ENCODE results near the gene PLD5.
"Not testable (repeated sequence)": the region's sequence is repeated elsewhere in the genome, so short reads cannot be mapped to it uniquely, and the experiment has no call there.

The PLD5 gene

DNA sequence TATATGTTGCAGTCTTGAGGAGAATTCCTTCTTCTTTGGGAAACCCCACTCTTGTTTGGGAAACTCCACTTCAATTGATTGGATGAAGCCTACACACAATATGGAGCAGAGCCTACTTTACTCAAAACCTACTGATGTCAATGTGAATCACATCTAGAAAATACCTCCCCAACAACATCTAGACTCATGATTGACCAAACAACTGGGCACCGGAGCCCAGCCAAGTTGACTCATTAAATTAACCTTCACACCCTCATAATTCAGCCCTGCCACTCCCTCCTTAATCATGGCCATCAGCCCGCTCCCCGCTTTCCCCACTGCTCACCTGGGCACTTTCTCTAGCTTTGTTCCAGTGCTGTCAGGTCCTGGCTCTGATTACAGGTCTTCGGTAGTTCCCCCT lies 317.5 kb downstream of the PLD5 start:
- no peak for DNase-seq

DNA sequence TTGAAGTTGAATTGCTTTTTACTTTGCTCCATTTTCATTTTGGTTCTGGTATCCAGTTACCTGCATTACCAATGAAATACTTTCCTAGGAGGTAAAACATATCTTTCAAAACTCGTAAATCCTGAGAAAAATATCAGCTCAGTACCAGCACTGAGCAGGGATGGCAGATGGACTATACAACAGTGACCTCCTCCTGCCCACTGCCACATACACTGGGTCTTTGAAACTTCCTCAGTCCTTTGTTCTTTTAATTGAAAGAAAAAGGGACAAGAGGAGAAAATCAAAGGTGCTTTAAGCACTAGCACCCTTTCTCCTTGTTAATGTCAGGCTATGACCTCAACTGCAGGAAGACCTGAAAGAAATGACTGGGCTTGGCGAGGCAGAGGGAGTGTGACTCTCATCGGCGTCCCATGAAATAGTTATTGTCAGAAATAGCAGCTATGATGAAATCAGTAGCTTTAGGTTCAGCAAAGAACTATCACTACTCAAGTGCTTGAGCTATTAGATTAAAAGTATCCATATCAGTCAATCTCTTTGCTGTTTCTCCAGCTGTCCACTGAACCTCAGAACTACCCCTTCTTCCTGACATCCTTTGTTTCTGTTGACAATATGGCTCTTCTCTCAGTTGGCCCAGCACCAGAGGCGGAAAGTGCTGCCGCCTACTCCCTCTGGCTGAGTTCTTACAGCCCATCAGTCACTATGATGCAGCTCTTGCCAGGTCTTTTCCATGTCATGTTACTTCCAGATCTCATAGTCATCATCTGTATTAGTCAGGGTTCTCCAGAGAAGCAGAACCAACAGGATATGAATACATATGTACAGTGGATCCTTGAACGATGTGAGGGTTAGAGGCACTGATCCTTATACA lies 318.6 kb downstream of the PLD5 start:
- no peak for DNase-seq

DNA sequence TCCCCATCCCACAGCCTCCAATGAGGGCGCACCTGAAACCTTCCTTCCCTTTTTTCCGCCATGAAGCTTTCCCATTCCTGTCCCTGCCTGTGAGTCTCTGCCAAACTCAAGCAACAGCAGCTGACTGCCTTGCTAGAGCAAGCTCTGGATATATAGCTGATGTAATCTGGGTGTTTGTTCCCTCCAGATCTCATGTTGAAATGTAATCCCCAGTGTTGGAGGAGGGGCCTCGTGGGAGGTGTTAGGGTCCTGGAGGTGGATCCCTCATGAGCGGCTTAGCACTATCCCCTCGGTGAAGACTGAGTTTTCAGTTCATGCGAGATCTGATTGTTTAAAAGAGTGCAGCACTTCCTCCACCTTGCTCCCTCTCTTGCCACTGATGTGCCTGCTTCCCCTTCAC lies 321.2 kb downstream of the PLD5 start:
- DNase-seq: no peak

- DNase-seq: no peak
Observed at GRCh38 chr1:242201090-242201489, 323.4 kb downstream of the PLD5 start.

DNA sequence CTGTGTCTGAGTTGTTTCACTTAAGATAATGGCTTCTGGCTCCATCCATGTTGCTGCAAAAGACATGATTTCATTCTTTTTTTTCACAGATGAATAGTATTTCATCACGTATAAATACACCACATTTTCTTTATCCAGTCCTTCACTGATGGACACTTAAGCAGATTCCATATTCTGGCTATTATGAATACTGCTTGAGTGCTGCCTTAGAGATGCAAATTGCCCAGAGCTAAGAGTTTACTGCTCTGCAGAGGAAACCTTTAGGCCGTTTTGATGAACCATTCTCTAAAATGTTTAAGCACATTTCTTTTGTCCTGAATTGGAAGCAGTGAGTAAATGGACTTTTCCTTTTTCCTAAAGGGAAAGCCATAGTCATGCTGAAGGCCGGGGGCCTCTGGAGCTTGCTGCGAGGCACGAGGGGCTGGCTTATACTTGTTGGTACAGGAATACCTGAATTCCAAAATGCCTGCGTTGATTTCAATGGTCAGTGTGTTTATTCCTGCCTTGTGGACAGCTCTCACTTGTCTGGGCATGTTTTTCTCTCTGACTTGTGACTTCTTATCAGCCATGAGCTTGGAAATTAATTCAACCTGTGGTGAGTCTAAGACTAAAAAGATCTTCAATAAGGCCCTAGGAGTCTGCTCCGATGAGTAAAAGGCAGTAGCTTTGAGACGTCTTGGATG lies 324.6 kb downstream of the PLD5 start:
- no peak for DNase-seq

GRCh38 chr1:242197907-242198820 lies 326.3 kb downstream of the PLD5 start:
- DNase-seq: no peak

DNA sequence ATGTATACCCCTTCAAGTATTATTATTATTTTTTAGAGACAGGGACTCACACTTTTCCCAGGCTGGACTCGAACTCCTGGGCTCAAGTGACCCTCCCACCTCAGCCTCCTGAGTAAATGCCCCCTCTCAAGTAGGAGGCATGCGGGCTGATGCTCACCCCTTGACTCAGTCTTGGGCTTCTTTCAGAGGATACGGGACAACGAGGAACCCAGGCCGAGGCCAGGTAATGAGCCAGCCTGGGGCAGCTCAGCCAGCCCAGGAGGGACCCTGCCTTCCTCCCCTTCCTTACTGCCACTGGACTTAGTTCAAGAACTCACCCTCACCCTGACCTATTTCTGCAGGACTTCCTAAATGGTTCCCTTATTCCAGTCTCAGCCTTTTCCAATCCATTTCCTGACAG lies 327.6 kb downstream of the PLD5 start:
- no peak for DNase-seq

- DNase-seq: no peak
Observed at GRCh38 chr1:242196101-242196500, 328.4 kb downstream of the PLD5 start.

- DNase-seq: no peak
Observed at GRCh38 chr1:242189591-242189990, 334.9 kb downstream of the PLD5 start.

- no peak for DNase-seq
Observed at GRCh38 chr1:242187816-242188215, 336.7 kb downstream of the PLD5 start.

- DNase-seq: no peak
Observed at GRCh38 chr1:242187171-242187570, 337.3 kb downstream of the PLD5 start.

- DNase-seq: no peak
Observed at GRCh38 chr1:242185731-242186130, 338.8 kb downstream of the PLD5 start.

DNA sequence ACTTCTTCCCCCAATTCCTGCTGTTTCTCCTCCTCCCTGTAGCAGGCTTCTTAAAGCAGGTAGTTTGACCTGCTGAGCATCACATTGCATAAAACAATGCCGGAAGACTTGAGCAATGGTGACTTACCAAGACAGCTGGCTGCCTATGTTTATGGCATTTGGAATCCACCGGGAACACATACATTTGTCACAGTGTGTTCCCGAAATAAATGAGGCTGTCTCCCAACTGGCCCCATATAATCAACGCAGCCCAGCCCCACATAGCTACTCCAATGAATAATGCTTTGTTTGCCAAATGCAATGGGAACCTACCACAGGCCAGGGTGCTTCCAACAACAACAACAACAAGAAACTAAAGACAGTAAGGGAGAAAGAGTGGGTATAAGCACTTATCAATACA lies 339.5 kb downstream of the PLD5 start:
- no peak for DNase-seq

DNA sequence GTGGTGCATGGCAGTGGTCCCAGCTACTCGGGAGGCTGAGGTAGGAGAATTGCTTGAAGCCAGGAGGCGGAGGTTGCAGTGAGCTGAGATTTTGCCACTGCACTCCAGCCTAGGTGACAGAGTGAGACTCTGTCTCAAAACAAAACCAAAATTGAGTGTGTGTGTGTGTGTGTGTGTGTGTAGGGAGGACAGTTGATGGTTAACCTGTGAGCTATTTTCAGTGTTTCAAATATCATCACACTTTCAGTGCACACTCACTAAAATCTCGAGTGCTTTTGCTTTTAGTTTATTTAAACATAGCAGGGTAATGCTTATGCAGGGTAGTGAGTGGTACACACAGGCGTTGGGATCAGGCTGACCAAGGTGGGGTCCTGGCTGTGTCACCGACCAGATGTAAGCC lies 344.7 kb downstream of the PLD5 start:
- not testable (repeated sequence) for DNase-seq

DNA sequence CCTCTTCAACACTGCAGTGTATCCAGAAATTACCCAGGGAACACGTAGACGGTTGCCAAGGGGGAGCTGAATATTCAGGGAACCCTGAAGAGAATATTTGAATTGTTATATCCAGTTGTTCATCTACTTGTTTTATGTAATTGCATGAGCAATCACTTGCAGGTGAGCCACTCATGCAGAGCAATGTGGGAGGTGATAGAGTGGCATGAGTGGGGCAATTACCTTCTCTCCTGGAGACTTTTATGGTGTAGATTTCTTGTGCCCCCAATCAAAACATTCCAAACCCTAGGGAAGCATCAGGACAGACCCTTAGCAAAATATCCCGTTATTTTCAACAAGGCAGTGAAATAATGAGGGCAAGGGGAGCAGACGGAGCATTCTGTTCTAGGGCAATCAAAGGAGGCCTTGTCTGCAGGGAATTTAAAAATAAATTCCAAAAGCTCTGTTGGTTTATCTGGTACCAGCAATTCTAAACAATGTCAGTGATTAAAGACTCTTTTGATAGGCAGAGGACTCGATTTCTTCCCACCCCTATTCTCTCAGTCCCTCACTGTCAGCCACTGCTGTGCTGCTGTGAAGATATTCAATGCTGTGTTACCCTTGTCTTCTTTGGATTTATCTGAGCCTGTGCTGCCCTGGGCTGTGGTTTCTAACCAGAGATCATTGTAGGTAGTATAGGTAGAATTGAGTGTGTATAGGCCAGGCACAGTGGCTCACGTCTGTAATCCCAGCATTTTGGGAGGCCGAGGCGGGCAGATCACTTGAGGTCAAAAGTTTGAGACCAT lies 345.4 kb downstream of the PLD5 start:
- no peak for DNase-seq

DNA sequence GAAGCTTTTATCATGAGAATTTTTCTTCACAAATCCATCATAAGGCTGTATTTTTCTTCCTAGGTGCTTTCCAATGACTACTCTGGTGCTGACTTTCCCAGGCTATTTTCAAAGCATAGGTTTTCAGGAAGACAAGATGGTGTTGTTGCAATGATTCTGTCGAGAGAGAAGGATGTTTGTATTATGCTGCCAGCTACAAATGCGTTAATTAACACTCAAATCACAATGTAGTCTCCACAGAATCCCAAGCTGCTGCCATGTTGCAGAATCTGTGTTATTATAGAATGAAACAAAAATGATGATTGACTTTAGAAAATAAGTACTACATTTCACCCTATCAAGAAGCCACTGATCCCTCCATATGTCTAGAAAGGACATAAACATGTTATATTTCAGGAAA lies 346.1 kb downstream of the PLD5 start:
- no peak for DNase-seq

DNA sequence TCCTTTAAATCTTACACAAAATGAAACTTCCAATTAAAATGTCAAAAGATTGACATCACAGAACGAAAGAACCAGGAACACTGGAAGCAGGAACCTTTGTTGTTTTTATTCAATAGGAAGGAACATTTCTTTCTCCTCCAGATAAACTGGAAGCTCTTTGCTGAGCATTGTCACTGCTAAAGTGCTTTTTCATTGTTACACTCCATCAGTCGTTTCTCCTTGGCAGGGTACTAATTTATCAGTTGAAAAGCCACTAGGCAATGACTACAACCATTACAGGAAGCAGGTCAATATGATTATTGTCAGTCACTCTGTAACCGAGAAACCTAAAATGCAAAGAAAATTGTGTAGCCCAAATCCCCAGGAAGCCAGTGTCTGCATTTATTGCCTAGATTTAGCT lies 362.4 kb downstream of the PLD5 start:
- DNase-seq: no peak

DNA sequence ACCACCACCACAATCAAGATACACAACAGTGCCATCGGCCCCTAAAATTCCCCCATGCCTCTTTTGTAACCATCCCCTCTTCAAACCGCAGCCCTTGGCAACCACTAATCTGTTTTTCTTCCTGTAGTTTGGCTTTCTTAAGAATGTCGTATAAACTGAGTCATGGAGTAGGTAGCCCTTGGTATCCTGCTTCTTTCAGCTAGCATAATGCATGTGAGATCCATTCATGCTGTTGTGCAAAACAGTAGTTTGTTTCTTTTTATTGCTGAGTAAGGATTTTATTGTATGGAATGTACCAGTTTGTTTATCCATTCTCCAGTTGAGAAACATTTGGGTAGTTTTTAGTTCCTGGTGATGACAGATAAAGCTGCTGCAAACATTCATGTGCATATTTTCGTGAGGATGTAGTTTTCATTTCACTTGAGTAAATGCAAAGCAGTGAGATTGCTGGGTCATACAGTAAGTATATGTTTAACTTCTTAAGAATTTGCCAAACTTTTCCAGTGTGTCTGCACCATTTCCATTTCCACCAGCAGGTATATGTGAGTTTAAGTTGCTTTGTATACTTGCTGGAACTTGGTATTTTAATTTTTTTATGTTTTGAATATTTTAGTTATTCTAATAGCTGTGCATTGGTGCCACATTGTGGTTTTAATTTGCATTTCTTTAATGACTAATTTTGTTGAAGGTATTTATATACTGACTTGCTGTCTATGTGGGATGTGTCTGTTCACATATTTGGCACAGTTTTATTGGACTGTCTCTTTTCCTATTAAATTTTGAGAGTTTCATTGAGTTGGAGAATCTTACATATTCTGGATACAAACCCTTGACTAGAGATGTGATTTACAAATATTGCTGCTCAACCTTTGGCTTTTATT lies 377.2 kb downstream of the PLD5 start:
- DNase-seq: peak; percentile 36

DNA sequence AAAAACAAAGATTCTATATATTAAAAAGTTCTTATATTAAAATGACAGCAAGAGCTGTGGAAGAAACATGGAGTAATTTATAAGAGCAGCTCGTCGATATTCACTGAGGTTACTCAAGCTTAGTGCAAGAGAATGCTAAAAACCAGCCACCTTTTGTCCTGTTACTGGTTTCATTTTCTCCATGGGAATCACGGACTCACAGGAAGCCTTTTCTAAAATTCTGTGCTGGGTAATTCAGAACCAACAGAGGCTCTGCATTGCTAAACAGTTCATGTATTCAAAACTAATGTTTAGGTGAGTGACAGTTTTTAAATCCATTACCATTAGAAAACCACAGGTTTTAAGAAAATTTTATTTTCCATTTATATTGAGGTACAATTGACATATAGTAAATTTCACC lies 377.8 kb downstream of the PLD5 start:
- DNase-seq: no peak

- no peak for DNase-seq
Observed at GRCh38 chr1:242140836-242141235, 383.7 kb downstream of the PLD5 start.

GRCh38 chr1:242139986-242140385 lies 384.5 kb downstream of the PLD5 start:
- DNase-seq: no peak

DNA sequence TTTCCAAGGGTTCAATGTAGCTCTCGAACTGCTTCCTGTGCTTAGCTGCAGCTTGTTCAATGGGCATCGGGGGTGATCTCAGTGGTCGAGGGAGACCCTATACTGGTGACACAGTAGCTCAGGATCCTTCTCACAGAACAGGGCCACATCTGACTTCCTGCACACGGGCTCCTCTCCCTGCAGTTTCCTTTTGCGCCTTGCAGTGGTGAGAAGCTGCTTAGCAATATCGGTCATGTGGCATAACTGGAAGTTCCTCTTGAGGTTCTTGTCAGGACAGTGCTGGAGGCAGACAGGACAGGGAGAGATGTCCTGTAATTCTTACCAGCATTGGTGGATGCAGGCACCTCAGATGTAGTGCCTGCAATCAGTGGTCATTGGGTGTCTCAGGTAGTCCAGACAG lies 385.1 kb downstream of the PLD5 start:
- DNase-seq: no peak
